ENCODE data around the gene EMC10. TPM values are rescaled to one million over a fixed set of nuclear protein-coding genes. Genes with fewer than 3 reads are reported as not detected.

Gene EMC10
- total and polyA plus RNA-seq, 2 of the 4 experiments (the other 2 are of a cell fraction): 11.3 to 90.9 TPM

DNA sequence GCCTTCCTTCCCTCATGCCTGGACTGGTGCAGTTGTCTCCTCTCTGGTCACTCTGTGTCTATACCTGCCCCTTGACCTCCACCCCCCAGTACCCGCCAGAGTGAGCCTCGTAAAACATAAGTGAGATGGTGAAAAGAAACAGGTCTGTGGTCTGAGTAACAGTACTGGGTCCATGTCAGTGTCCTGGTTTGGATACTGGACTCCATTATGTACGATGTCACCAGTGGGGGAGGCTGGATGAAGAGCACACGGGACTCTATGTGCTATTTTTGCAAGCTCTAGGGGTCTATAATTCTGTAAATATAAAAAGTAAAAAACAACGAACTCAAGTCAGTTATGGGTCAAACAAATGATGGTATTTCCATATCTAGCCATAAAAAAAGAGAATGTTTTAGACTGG lies 29.3 kb upstream of the EMC10 start:
- WGBS, 2 experiments (ENCODE audit: extremely low coverage in 2 of 2, insufficient read length in 1 of 2): no CpG with 5 or more reads among the region's 5 CpGs
- Histone ChIP-seq H3K36me3 (ENCODE audit: control insufficient read depth, insufficient read depth, low read length) (no peaks in the 10 kb centered on the region), H3K9me3 (ENCODE audit: control insufficient read depth, insufficient read depth, low read length) (no peaks in the 10 kb centered on the region), H4K20me1 (ENCODE audit: insufficient read depth, low read length) (no peaks in the 10 kb centered on the region), H2AFZ (replicated peaks; ENCODE audit: low read length, poor library complexity) (no peak overlapping the region), H2BK5ac (ENCODE audit: low read depth, low read length, poor library complexity, severe bottlenecking) (no peak overlapping the region), H3K23ac (ENCODE audit: low read depth, low read length) (no peak overlapping the region), H4K8ac (ENCODE audit: low read depth in 2 of 2, low read length in 2 of 2) (no peak overlapping the region), H2BK20ac (ENCODE audit: low read depth, low read length) (no peak overlapping the region), H3K27ac (ENCODE audit: insufficient read depth, low read length) (no peak overlapping the region), H3K9me1 (ENCODE audit: insufficient read depth, low read length) (no peaks in the 10 kb centered on the region), H4K91ac (ENCODE audit: insufficient read depth, low read depth, low read length) (no peak overlapping the region), H2BK120ac (ENCODE audit: low read depth, low read length) (no peak overlapping the region), H3K56ac (ENCODE audit: extremely low read depth, insufficient read depth, low read length) (no peak overlapping the region), H3K4me1 (ENCODE audit: control insufficient read depth, insufficient read depth, low read length) (no peaks in the 10 kb centered on the region), H2AK9ac (replicated peaks; ENCODE audit: low read depth, low read length, poor library complexity) (no peak overlapping the region), H3K18ac (ENCODE audit: low read depth, low read length) (no peak overlapping the region), H3K9ac (ENCODE audit: low read depth, low read length) (no peak overlapping the region), H4K5ac (ENCODE audit: low read depth, low read length) (no peak overlapping the region), H3K27me3 (ENCODE audit: control insufficient read depth, insufficient read depth, low read length) (no peaks in the 10 kb centered on the region; the same call in 1 of the 2 replicates), H3K4ac (ENCODE audit: low read depth, low read length) (no peak overlapping the region), H2AK5ac (ENCODE audit: low read depth, low read length) (no peak overlapping the region), H3K4me2 (ENCODE audit: low read depth, low read length) (no peak overlapping the region), H2BK15ac (ENCODE audit: low read depth, low read length) (no peak overlapping the region), H3K14ac (replicated peaks; ENCODE audit: low read depth, low read length) (no peak overlapping the region), H3K79me1 (ENCODE audit: low read depth in 1 of 2, low read length in 2 of 2) (no peaks in the 10 kb centered on the region), H3K4me3 (ENCODE audit: insufficient read depth, low read depth, low read length) (no peak overlapping the region)
- intact Hi-C loops (cut with micrococcal nuclease) (no loop called here), in situ Hi-C loops (cut with MboI; ENCODE audit: low sequenced_read_pairs) (no loop called here), dilution Hi-C loops (cut with HindIII; ENCODE audit: low sequenced_read_pairs, unreplicated experiment) (no loop called here)
- ChIA-PET CTCF (no interaction called here), POLR2A (ENCODE audit: unreplicated experiment) (no interaction called here)
- TF ChIP-seq POLR2A (IDR thresholded peaks at IDR 0.05; ENCODE audit: low read depth, low read length): no peak
- TF ChIP-seq, protein P1, sequence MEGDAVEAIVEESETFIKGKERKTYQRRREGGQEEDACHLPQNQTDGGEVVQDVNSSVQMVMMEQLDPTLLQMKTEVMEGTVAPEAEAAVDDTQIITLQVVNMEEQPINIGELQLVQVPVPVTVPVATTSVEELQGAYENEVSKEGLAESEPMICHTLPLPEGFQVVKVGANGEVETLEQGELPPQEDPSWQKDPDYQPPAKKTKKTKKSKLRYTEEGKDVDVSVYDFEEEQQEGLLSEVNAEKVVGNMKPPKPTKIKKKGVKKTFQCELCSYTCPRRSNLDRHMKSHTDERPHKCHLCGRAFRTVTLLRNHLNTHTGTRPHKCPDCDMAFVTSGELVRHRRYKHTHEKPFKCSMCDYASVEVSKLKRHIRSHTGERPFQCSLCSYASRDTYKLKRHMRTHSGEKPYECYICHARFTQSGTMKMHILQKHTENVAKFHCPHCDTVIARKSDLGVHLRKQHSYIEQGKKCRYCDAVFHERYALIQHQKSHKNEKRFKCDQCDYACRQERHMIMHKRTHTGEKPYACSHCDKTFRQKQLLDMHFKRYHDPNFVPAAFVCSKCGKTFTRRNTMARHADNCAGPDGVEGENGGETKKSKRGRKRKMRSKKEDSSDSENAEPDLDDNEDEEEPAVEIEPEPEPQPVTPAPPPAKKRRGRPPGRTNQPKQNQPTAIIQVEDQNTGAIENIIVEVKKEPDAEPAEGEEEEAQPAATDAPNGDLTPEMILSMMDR (conservative IDR thresholded peaks at IDR 0.05; ENCODE audit: low read depth, low read length): no peak
- TF ChIP-seq MAZ (IDR thresholded peaks at IDR 0.05; ENCODE audit: borderline replicate concordance, low read depth, low read length): no peak
- TF ChIP-seq NFE2L2 (IDR thresholded peaks at IDR 0.05; ENCODE audit: low read depth, low read length): no peak
- TF ChIP-seq RFX5 (IDR thresholded peaks at IDR 0.05; ENCODE audit: low read depth, low read length): no peak
- no peak for TF ChIP-seq BHLHE40 (IDR thresholded peaks at IDR 0.05; ENCODE audit: low read depth, low read length)
- no peak for TF ChIP-seq CEBPB (IDR thresholded peaks at IDR 0.05; ENCODE audit: low read depth, low read length)
- TF ChIP-seq, protein P2, sequence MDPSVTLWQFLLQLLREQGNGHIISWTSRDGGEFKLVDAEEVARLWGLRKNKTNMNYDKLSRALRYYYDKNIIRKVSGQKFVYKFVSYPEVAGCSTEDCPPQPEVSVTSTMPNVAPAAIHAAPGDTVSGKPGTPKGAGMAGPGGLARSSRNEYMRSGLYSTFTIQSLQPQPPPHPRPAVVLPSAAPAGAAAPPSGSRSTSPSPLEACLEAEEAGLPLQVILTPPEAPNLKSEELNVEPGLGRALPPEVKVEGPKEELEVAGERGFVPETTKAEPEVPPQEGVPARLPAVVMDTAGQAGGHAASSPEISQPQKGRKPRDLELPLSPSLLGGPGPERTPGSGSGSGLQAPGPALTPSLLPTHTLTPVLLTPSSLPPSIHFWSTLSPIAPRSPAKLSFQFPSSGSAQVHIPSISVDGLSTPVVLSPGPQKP (IDR thresholded peaks at IDR 0.05; ENCODE audit: borderline replicate concordance, low read depth, low read length): no peak
- no peak for TF ChIP-seq MAFK (IDR thresholded peaks at IDR 0.05; ENCODE audit: low read depth, low read length)
- TF ChIP-seq SMC3 (IDR thresholded peaks at IDR 0.05; ENCODE audit: low read depth, low read length): no peak
- no peak for ATAC-seq (ENCODE audit: low read depth)
- BruUV-seq (replicated peaks): no TSS peak
- no peak for DNase-seq

Data from IMR-90 (cell line).